Neuron (in vitro differentiated cells): ENCODE measurements around the gene RANBP1.
A peak's percentile ranks its signal among the peaks of the same experiment; 100 is the strongest.
"Not testable (repeated sequence)": the region's sequence is repeated elsewhere in the genome, so short reads cannot be mapped to it uniquely, and the experiment has no call there.

Source experiments
- H2AFZ ChIP-seq: one replicate; pipeline ENCODE4 v1.6.1; 2013; ENCODE audit warnings: low read depth, mild to moderate bottlenecking, inconsistent platforms, low read length, moderate library complexity
- H3K27me3 ChIP-seq: one replicate; pipeline ENCODE4 v1.6.1; 2013; ENCODE audit warnings: low read length; ENCODE audit not compliant: insufficient read depth
- H3K36me3 ChIP-seq: one replicate; pipeline ENCODE4 v1.6.1; 2013; ENCODE audit warnings: low read length; ENCODE audit not compliant: insufficient read depth
- H3K4me1 ChIP-seq: one replicate; pipeline ENCODE4 v1.6.1; 2013; ENCODE audit warnings: low read length; ENCODE audit not compliant: insufficient read depth
- H3K4me3 ChIP-seq: 2 replicates; pipeline ENCODE4 v1.5.1; 2013; ENCODE audit warnings: mild to moderate bottlenecking, low read length, moderate library complexity
- H3K9me3 ChIP-seq: one replicate; pipeline ENCODE4 v1.6.1; 2013; ENCODE audit warnings: low read length

Gene RANBP1

DNA sequence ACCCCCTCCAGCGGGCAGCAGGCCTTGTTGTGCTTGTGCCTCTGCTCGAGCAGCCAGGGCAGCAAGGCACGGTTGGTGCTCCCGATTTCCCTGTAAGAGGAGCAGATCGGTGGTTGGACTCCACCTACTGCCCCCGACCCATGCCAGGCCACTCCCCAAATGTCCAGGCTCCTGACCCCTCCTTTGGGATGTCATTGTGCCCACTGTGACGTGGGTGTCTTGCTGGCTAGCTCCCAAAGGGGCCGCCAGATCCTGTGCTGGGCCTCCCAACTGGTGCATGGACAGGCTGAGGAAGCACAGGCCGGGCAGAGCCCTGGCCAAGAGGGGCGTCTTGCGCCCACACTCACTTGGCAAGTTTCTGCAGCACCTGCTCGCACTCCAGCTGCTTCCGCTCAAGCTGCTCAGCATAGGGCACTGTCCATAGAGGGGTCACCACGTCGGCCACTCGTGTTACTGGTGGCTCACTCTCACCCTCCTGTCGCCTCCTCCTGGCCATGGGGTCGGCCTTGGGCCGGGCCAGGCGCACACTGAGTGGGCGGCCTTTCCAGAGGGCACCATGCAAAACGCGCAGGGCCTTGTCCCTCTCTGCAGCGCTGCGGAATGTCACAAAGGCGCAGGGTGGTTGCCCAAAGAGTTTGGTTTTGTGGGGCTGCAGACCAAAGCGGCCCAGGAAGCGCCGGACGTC is at the start of gene RANBP1:
Gene RANBP1 (plus strand): TSS at position 414 of the 685 bp plus-strand sequence. CDS start 81 bp downstream, at position 495.
- H3K27me3 ChIP-seq: no peaks in the 10 kb centered on the region
- peaks cover 23% of the 10 kb centered on the region for H3K4me1 ChIP-seq
- no peak within 1 kb of the TSS for H2AFZ ChIP-seq
- no peaks in the 10 kb centered on the region for H3K9me3 ChIP-seq
- H3K4me3 ChIP-seq: peak within 1 kb of the TSS; percentile 77
- H3K36me3 ChIP-seq: peaks cover 62% of the 10 kb centered on the region

DNA sequence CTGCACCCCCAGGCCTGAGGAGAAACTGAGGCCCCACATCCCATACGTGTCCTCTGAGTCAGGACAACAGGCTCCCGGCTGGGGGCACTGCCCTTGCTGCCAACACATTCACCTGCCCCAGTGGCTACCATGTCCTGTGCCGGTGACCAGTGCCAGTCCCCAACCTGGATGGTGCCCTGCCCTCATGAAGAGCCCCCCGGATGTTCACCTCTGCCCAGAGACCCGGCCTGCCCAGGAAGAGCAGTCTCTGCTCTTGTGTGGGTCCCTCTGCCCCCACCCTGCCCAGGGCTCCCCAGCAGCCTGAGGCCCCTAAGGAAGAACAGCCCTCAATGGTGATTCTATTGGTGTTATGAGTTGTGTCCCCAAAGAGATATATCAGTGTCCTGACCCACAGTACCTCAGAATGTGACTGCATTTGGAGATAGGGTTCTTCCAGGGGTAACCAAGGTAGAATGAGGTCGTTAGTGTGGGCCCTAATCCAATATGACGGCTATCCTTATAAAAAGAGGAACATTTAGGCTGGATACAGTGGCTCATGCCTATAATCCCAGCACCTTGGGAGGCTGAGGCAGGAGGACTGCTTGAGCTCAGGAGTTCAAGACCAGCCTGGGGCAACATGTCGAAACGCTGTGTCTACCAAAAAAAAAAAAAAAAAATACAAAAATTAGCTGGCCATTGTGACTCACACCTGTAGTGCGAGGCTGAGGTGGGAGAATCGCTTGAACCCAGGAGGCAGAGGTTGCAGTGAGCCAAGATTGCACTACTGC is 49.1 kb upstream of the RANBP1 start:
- no peak overlapping the region for H2AFZ ChIP-seq
- H3K4me1 ChIP-seq: no peaks in the 10 kb centered on the region
- H3K9me3 ChIP-seq: no peaks in the 10 kb centered on the region
- H3K27me3 ChIP-seq: no peaks in the 10 kb centered on the region
- peaks cover 8% of the 10 kb centered on the region for H3K36me3 ChIP-seq
- no peak overlapping the region for H3K4me3 ChIP-seq

DNA sequence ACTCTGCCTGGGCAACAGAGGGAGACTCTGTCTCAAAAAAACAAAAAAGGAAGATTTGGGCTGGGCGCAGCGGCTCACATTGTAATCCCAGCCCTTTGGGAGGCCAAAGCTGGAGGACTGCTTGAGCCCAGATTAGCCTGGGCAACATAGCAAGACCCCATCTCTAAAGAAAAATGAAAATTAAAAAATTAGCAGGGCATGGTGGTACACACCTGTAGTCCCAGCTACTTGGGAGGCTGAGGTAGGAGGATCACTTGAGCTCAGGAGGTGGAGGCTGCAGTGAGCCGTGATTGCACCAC is 48.6 kb upstream of the RANBP1 start:
- not testable (repeated sequence) for H3K4me3 ChIP-seq, H3K4me1 ChIP-seq, H3K27me3 ChIP-seq, H3K9me3 ChIP-seq, H3K36me3 ChIP-seq, H2AFZ ChIP-seq

DNA sequence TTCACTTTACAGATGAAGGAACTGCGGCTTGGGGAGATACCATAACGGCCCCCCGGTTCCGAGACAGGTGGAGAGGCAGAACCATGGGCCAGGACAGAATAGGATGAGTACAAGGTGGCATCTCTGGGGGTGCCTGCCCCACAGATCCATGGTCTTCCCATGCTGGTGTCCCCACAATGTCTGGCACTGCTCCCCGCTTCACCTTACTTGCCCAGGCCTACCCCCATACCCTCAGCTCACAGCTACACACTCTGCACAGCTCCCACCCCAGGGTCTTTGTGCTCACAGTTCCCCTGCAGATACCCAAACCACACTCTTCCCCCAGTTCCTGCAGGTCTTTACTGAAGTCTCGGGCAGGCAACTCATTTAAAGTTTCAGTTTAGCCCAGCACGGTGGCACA is 47.3 kb upstream of the RANBP1 start:
- no peaks in the 10 kb centered on the region for H3K36me3 ChIP-seq
- H2AFZ ChIP-seq: no peak overlapping the region
- no peaks in the 10 kb centered on the region for H3K9me3 ChIP-seq
- H3K4me1 ChIP-seq: no peaks in the 10 kb centered on the region
- H3K4me3 ChIP-seq: no peak overlapping the region
- H3K27me3 ChIP-seq: no peaks in the 10 kb centered on the region

DNA sequence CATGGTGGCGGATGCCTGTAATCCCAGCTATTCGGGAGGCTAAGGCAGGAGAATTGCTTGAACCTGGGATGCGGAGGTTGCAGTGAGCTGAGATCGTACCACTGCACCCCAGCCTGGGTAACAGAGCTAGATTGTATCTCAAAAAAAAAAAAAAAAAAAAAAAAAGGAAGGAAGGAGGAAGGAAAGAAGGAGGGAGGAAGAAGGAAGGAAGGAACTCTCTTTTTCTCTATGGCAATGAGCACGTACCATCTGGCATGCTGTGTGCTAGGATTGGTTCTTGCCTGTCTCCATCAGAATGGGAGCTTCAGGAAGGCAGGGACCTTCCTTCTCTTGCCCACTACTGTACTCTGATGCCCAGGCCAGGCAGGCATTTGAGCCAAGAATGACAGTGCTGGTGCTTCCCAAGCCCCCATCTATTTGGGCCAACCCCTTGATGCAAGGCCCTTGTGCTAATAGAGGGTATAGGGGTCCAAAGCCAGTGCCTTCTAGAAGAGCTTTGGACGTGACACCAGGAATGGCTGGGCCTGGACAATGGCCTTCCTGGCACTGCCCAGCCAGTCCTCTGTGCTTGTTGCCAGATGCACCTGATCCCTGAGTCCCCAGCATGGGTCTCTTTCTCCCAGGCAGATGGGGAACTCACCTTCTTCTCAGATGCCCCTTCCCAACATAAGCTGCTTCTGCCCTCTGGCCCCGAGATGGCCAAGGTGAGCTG is 46.4 kb upstream of the RANBP1 start:
- Histone ChIP-seq H3K4me1 (no peaks in the 10 kb centered on the region), H3K9me3 (no peaks in the 10 kb centered on the region), H3K4me3 (no peak overlapping the region), H3K36me3 (no peaks in the 10 kb centered on the region), H3K27me3 (no peaks in the 10 kb centered on the region), H2AFZ (no peak overlapping the region)

DNA sequence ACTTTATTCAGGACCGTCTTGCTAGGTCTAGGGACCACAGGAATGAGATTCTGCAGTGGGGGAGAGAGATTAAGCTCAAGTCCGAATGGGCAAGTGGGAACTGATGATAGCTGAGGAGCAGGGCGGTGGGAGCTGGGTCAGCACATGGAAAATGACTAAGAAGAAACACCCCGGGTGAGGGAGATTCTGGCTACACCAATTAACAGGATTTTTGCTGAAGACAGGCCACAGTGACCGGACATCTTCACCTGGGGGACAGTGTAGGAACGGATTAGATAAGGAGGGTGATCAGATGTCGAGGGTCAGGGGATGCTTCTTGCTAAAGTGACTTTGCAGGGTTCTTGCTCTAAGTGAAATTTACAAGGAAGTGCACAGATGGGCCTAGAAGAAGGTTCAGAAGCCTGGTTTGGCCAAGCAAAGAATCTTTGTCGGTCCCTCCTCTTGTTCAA is 44.4 kb upstream of the RANBP1 start:
- Histone ChIP-seq H3K4me1 (peaks cover 4% of the 10 kb centered on the region), H3K27me3 (no peaks in the 10 kb centered on the region), H2AFZ (no peak overlapping the region), H3K36me3 (no peaks in the 10 kb centered on the region), H3K4me3 (no peak overlapping the region), H3K9me3 (no peaks in the 10 kb centered on the region)

GRCh38 chr22:20076627-20077172 is 39.2 kb upstream of the RANBP1 start:
- no peak overlapping the region for H2AFZ ChIP-seq
- H3K4me3 ChIP-seq: no peak overlapping the region
- no peaks in the 10 kb centered on the region for H3K9me3 ChIP-seq
- H3K27me3 ChIP-seq: no peaks in the 10 kb centered on the region
- H3K36me3 ChIP-seq: no peaks in the 10 kb centered on the region
- H3K4me1 ChIP-seq: peaks cover 13% of the 10 kb centered on the region

DNA sequence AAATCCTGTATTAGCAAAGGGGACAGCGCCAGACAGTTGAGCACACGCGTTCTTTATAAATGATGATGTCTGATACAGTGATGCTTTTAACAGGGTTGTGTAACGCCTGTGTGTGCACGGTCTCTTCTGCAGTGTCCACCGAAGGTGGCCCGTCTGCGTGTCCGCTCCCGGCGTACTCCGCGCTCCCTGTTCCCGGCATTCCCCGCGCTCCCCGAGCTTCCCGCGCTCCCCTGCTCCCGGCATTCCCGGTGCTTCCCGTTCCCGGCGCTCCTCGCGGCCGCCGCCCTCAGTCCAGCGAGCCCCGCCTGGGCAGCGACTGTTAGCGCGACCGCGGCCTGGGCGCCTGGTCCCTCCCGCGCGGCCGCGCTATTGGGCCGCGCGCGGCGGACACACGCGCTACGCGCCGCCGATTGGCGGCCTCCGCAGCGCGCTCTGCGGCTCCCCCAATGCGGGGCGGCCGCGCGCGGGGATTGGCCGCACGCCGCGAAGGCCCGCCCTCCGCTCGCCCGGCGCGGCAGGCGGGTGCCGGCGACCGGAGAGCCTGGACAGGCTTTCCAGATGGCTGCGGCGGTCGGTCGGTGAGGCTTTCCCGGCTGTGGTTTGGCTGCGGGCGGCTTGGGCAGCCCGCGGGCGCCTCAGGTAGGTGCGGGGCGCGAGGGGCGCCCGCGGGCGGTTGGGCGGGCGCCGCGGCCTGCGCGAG is 36.0 kb upstream of the RANBP1 start, which contains the start of gene DGCR8:
Gene DGCR8 (plus strand): TSS at position 497 of the 700 bp plus-strand sequence. CDS start 5,723 bp downstream, outside the sequence.
- Histone ChIP-seq H3K9me3 (no peaks in the 10 kb centered on the region), H2AFZ (peak within 1 kb of the TSS; percentile 51), H3K4me3 (peak within 1 kb of the TSS; percentile 79), H3K36me3 (peaks cover 12% of the 10 kb centered on the region), H3K27me3 (no peaks in the 10 kb centered on the region), H3K4me1 (peaks cover 37% of the 10 kb centered on the region)

- peaks cover 37% of the 10 kb centered on the region for H3K4me1 ChIP-seq
These were observed 35.5 kb upstream of the RANBP1 start for GRCh38 chr22:20080445-20080775.

GRCh38 chr22:20080776-20081654 is 34.9 kb upstream of the RANBP1 start:
- no peak overlapping the region for H2AFZ ChIP-seq
- H3K36me3 ChIP-seq: peaks cover 18% of the 10 kb centered on the region
- no peaks in the 10 kb centered on the region for H3K9me3 ChIP-seq
- peaks cover 37% of the 10 kb centered on the region for H3K4me1 ChIP-seq
- H3K27me3 ChIP-seq: no peaks in the 10 kb centered on the region
- peak overlapping the region; percentile 78 for H3K4me3 ChIP-seq

More at GRCh38 chr22:20080445-20080775, 35.5 kb upstream of the RANBP1 start:
- Histone ChIP-seq H3K36me3 (peaks cover 12% of the 10 kb centered on the region), H3K4me3 (peak overlapping the region; percentile 78), H3K9me3 (no peaks in the 10 kb centered on the region), H2AFZ (no peak overlapping the region), H3K27me3 (no peaks in the 10 kb centered on the region)

DNA sequence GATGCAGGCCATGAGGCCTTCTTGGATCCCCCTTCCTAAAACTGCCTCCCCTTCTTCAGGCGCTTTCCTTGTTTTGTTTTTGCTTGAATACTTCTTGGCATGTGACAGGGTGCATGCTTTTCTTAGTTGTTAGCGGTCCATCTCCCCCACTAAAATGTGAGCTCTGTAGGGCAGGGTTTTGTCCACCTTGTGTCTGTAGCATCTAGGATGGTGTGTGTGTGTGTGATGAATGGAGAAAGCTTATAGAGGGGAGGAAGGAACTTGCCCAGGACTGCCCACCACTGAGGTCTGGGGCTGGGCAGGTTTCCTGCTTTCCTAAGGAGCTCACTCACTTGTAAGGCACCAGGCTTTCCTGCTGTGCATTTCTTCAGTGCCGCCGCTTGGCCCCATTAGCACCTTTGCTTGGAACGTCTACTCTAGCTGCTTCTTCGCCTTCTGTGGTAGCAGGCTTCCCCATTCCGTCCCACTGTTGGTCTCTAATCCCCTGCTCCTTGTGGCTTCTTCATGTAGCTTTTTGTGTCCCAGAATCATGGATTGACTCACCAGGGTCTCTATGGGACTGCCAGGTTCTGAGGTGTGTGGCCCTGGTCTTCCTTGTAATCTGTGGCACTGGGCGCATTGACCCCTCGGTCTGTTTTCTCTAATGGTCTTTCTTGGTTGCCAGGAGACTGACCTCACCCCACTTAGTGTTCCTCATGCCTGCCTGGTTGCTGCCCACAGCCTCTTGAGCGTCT is 32.6 kb upstream of the RANBP1 start:
- H3K27me3 ChIP-seq: no peaks in the 10 kb centered on the region

More for the DNA sequence above, 32.6 kb upstream of the RANBP1 start:
- H3K36me3 ChIP-seq: peaks cover 41% of the 10 kb centered on the region
- no peak overlapping the region for H3K4me3 ChIP-seq
- no peaks in the 10 kb centered on the region for H3K9me3 ChIP-seq
- no peak overlapping the region for H2AFZ ChIP-seq
- H3K4me1 ChIP-seq: peaks cover 30% of the 10 kb centered on the region
